ENCODE data around the gene ZNF664. TPM values are rescaled to one million over a fixed set of nuclear protein-coding genes. Genes with fewer than 3 reads are reported as not detected.
A peak's percentile ranks its signal among the peaks of the same experiment; 100 is the strongest.

Gene ZNF664
- total and polyA plus RNA-seq, 9 of the 15 experiments (the other 6 are each of a cell fraction or from before 2014, with no cell fraction given) = 3.3 to 101 (median 63.6) TPM

DNA sequence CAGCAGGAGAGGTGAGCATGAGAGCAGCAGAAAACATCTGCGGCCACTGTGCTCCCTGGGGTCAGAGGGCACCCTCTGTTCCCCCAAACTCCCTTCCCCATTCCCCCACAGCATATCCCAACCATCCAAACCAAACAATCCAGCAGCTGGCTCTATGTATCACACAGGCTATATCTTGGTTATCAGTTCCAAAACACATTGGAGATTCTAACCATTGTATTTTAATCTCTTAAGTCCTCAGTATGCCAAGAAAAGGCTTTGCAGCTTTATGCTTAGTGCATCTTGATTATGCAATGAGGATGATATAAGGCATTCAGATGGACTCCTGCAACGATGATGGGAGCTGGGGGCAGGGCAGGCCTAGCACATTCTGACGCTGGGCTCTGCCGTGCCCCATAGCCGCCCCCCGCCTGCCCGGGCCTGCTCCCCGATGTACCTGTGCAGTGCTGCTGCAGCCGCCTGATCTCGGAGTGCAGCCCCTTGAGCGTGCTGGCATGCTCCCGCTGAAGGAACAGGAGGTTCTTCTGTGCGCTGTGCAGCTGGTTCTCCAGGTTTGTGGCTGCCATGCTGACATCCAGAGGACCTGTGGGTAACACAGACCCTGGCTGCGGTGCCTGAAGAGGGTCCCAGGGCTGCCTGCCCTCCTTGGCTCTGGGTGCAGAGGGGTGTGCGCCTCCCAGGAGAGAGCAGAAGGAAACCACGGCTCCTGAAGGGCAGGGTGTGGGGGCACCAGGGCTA is 29.9 kb upstream of the ZNF664 start (continued):
- TF ChIP-seq RAD21 (CRISPR knock-in tag; conservative IDR thresholded peaks at IDR 0.05 in 1 of 2, IDR thresholded peaks at IDR 0.05 in 1 of 2) (no peak), KAT8 (IDR thresholded peaks at IDR 0.05; ENCODE audit: low read depth) (no peak), CEBPB (tag; IDR thresholded peaks at IDR 0.05) (peak; percentile 65), BCLAF1 (IDR thresholded peaks at IDR 0.05; ENCODE audit: borderline replicate concordance in 1 of 2, control insufficient read depth in 1 of 2, low read depth in 2 of 2, low read length in 1 of 2) (no peak), PCBP1 (IDR thresholded peaks at IDR 0.05; ENCODE audit: low read depth, low read length, poor library complexity, severe bottlenecking) (no peak), CEBPG (CRISPR knock-in tag; IDR thresholded peaks at IDR 0.05) (peak; percentile 43; the same call in 1 of the 2 replicates), CEBPG (tag; conservative IDR thresholded peaks at IDR 0.05 in 1 of 2, IDR thresholded peaks at IDR 0.05 in 1 of 2) (no peak), ZNF830 (CRISPR knock-in tag; IDR thresholded peaks at IDR 0.05) (no peak), ZNF311 (CRISPR knock-in tag; IDR thresholded peaks at IDR 0.05) (no peak), GATAD2B (IDR thresholded peaks at IDR 0.05; ENCODE audit: borderline replicate concordance) (no peak), TCF3 (CRISPR knock-in tag; IDR thresholded peaks at IDR 0.05) (0 out of 2 replicates have a peak, but pooled peaks have one; percentile 31), NFRKB (IDR thresholded peaks at IDR 0.05; ENCODE audit: low read depth) (no peak)
- TF ChIP-seq, protein P1, sequence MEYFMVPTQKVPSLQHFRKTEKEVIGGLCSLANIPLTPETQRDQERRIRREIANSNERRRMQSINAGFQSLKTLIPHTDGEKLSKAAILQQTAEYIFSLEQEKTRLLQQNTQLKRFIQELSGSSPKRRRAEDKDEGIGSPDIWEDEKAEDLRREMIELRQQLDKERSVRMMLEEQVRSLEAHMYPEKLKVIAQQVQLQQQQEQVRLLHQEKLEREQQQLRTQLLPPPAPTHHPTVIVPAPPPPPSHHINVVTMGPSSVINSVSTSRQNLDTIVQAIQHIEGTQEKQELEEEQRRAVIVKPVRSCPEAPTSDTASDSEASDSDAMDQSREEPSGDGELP (CRISPR knock-in tag; IDR thresholded peaks at IDR 0.05; ENCODE audit: borderline replicate concordance) = no peak
- TF ChIP-seq, protein P2, sequence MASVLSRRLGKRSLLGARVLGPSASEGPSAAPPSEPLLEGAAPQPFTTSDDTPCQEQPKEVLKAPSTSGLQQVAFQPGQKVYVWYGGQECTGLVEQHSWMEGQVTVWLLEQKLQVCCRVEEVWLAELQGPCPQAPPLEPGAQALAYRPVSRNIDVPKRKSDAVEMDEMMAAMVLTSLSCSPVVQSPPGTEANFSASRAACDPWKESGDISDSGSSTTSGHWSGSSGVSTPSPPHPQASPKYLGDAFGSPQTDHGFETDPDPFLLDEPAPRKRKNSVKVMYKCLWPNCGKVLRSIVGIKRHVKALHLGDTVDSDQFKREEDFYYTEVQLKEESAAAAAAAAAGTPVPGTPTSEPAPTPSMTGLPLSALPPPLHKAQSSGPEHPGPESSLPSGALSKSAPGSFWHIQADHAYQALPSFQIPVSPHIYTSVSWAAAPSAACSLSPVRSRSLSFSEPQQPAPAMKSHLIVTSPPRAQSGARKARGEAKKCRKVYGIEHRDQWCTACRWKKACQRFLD (CRISPR knock-in tag; IDR thresholded peaks at IDR 0.05) = no peak
- TF ChIP-seq, protein P3, sequence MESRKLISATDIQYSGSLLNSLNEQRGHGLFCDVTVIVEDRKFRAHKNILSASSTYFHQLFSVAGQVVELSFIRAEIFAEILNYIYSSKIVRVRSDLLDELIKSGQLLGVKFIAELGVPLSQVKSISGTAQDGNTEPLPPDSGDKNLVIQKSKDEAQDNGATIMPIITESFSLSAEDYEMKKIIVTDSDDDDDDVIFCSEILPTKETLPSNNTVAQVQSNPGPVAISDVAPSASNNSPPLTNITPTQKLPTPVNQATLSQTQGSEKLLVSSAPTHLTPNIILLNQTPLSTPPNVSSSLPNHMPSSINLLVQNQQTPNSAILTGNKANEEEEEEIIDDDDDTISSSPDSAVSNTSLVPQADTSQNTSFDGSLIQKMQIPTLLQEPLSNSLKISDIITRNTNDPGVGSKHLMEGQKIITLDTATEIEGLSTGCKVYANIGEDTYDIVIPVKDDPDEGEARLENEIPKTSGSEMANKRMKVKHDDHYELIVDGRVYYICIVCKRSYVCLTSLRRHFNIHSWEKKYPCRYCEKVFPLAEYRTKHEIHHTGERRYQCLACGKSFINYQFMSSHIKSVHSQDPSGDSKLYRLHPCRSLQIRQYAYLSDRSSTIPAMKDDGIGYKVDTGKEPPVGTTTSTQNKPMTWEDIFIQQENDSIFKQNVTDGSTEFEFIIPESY (CRISPR knock-in tag; IDR thresholded peaks at IDR 0.05) = no peak
- TF ChIP-seq, protein P4, sequence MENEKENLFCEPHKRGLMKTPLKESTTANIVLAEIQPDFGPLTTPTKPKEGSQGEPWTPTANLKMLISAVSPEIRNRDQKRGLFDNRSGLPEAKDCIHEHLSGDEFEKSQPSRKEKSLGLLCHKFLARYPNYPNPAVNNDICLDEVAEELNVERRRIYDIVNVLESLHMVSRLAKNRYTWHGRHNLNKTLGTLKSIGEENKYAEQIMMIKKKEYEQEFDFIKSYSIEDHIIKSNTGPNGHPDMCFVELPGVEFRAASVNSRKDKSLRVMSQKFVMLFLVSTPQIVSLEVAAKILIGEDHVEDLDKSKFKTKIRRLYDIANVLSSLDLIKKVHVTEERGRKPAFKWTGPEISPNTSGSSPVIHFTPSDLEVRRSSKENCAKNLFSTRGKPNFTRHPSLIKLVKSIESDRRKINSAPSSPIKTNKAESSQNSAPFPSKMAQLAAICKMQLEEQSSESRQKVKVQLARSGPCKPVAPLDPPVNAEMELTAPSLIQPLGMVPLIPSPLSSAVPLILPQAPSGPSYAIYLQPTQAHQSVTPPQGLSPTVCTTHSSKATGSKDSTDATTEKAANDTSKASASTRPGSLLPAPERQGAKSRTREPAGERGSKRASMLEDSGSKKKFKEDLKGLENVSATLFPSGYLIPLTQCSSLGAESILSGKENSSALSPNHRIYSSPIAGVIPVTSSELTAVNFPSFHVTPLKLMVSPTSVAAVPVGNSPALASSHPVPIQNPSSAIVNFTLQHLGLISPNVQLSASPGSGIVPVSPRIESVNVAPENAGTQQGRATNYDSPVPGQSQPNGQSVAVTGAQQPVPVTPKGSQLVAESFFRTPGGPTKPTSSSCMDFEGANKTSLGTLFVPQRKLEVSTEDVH (IDR thresholded peaks at IDR 0.05; ENCODE audit: low read depth, partially characterized antibody) = no peak
